GM18511 (cell line): ENCODE measurements around the gene SYNJ2.

ENCODE experiments used
- ATAC-seq: cut with Tn5 transposase; IDR thresholded peaks from one replicate; pipeline ENCODE4 v1.9.1; 2021; ENCODE audit warnings: mild to moderate bottlenecking, moderate library complexity; ENCODE audit not compliant: unreplicated experiment

Gene SYNJ2

DNA sequence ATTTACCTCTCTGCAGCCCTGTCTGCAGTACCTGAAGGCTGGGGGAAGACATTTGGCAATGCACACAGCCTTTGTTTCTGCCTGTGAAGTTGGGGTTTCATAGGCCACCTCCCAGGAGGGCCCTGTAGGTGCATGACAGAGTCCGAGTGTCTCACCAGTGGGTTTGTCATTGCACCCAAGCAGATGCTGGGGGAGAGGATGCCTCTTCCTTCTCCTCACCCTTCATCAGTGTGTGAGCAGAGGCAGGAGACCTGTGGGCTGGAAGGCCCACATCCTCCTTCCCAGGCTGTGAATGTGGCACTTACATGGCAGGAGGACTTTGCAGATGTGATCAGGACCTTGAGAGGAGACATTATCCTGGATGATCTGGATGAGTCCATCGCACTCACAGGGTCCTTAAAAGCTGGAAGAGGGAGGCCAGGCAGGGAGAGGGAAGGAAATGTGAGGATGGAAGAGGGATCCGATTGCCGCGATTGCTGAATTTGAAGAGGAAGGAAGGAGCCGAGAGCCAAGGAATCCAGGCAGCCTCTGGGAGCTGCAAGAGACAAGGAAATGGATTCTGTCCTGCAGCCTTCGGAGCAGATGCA is 30.4 kb downstream of the SYNJ2 start:
- no peak for ATAC-seq

DNA sequence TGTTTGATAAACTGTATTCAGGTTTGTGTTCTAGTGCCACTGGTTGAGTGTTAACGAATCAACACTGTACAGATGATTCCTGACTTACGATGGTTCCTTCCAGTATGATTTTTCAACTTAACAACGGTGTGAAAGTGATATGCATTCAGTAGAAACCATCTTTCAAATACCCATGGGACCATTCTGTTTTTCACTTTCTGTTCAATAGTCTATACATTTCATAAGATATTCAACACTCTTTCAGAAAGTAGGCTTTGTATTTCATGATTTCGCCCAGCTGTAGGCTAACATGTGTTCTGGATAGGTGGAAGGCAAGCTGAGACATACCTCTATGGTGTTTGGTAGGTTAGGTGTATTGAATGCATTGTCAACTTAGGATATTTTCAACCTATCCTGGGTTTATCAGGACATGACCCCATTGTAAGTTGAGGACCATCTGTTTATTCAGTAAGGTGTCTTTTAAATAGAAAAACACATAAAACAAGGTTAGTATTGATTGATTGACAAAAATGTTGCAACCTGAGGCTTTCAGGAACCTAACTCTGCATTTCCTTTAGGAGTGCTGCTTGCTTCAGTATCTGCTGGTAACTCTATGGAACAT is 32.3 kb downstream of the SYNJ2 start:
- ATAC-seq = peak; percentile 60

DNA sequence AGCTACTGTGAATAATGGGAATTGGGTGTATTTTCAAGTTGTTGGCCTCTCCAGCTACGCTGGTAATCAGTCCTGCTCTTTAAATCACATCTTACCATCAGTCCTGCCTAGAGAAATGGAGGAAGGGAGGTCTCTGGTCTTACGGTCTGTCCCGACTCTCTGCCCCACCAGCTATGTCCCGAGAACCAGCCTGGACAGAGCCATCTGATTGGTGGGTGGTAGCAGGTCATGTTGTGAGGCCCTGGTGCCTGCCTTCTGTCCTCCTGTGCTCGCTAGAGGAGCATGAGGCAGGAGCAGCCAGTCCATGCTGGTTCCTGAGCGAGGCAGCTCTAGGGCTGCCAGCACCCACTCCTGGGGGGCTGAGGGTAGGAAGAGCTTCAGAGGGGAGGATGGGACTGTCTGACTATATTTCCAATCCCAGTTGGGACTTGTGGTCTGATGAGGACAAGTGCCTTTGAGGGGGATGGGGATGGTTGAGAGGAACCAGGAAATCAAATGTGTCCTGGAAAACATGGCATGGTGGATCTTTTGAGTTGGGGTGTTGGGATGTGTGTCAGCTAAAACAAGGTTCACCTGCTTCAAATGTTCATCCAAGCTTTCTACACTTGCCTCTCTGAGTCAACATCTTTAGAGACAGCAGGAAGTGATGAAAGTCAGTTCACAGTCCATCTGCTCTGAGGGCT is 33.0 kb downstream of the SYNJ2 start:
- no peak for ATAC-seq

DNA sequence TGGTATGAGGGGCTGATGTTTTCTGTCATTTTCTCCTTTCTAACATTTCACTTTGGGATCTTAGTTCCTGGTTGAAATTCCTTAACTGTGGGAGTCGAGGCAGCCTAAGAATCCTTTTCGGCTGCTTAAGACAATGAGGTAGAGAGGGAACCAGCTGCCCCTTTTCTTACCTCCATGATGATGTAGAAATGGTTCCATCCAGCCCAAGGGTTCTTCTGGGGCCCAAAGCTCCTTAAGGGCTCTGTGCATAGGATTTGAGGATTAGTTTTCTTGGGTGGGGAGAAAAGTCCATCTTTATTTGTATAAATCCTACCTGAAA is 33.5 kb downstream of the SYNJ2 start:
- no peak for ATAC-seq

DNA sequence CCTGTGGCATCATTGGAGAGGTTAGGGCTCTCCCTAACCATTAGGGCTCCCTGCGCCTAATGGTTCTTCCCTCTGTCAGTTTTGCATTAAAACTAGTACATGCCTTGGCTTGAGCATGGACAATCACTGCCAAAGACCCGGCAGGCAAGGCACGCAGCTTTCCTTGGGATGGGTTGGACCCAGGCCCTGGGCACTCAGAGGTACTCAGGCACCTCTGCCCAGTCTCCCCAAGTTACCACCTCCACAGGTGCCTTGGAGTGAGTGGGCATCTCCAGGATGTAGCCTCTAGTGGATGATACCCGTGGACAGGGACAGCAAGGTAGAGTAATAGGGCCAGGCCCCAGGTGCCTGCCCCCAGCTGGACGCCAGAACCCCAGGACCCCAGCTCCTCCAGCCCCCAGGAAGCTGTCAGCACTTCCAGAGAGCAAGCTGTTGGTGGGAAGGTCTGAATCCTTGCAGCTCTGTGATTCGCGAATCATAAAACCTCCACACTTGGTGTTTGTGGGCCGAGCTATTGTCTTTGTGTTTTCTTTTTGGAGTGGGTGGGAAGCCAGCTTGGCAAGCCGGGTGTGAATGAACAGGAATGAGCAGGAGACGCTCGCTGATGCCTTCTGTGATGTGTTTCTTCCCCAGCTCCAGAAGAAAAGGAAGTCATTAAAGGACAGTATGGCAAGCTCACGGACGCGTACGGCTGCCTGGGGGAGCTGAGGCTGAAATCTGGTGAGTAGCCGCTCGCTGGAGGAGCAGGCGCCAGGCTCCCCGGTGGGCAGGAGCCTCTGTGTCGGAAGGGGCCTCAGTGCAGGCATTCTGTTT is 35.1 kb downstream of the SYNJ2 start:
- ATAC-seq = no peak

DNA sequence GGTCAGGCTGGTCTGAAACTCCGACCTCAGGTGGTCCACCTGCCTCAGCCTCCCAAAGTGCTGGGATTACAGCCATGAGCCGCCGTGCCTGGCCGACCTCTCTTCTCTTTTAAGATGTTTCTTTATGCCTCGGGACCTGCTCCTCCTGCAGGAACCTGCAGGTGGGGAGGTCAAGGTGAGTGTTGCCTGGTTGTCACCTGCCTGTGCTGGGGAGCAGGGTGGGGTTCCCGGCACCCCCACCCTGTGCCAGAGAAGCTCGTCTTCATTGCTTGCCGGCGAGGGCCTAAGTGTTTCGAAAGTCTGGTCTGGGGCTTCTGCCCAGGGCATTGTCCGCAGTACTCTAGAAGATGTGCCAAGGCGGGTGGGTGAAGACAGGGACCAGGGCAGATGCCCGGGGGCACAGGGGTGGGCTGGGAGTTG is 36.0 kb downstream of the SYNJ2 start:
- no peak for ATAC-seq

DNA sequence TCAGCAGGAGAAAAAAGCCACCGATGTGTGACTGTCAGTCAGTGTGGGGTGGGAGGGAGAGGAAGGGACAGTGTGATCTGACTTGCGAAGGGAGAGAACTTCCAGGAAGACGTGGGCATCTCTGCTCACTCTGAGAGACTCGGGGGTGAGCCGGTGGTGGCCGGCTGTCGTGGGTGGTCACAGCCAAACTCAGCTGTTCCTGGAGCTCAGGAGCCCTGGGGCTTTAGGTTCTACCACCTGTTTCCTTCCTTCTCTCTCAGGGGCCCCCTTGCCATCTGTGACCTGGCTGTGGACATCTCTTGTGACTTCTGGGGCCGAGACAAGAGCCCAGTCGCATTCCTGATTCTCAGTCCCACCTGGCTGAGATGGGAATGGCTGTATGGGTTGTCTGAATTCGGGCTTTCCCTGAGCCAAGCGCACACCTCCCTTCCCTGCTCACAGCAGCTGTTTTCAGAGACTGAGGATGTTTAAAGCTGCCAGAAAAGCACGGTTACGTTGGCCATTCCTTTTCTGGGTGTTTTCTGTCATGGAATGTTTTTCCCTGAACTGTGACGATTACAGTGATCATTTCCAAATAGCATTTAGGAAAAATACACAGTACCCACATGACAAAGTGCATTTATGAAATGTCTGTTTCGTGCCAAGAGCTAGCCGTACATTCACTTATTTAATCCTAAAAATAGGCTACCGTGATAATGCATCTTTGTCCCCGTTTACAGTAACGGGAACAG is 36.5 kb downstream of the SYNJ2 start:
- ATAC-seq = no peak

DNA sequence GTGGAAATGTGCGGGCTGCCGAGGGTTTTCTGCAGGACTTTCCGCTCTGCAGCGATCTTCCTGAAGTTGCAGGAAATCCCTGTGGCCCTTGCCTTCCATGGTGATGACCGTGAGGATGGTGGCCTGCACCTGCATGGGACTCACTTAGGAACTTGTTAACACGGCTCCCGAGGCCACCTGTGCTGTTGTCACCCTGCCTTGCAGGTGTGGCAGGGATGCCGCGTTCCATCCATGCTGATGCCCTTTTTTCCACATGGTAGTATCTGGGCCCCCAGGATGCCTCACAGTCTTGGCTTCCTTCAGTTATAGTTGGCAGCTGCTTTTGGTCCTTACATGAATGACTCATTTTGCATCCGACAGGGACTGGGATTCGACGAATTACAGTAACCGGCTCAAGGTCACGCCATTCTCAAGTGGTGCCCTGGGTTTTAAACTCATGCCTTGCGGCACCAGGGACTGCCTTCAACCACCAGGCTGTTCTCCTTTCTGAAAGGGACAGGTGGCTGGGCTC is 37.2 kb downstream of the SYNJ2 start:
- ATAC-seq = no peak

DNA sequence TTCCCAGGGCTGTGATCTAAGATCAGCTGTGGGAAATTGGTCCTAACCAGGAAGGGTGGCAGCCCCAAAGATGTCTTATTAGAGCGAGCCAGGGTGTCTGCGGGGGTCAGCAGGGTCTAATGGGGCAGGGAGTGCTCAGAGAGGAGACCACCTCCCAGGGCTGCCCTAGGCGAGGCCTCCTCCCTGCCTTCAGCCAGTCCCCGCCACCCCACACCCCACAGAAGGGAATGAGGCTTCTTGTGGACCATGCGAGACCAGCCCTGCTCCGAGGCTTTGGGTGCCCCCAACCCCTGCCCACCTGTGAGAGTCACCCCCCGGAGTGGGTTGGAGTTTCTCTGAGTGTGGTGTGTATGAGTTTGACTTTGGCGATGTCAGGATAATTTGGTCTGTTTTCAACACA is 37.8 kb downstream of the SYNJ2 start:
- no peak for ATAC-seq

DNA sequence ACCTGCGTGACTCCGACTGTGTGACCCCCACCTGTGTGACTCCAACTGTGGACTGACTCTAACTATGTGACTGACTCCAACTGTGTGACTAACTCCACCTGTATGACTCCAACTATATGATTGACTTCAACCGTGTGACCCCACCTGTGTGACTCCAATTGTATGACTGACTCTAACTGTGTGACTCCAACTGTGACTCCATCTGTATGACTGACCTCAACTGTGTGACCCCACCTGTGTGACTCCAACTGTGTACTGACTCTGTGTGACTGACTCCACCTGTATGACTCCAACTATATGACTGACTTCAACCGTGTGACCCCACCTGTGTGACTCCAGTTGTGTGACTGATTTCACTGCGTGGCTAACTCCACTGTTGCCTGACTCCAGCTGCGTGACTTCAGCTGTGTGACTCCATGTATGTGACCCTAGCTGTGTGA is 38.6 kb downstream of the SYNJ2 start:
- no peak for ATAC-seq

DNA sequence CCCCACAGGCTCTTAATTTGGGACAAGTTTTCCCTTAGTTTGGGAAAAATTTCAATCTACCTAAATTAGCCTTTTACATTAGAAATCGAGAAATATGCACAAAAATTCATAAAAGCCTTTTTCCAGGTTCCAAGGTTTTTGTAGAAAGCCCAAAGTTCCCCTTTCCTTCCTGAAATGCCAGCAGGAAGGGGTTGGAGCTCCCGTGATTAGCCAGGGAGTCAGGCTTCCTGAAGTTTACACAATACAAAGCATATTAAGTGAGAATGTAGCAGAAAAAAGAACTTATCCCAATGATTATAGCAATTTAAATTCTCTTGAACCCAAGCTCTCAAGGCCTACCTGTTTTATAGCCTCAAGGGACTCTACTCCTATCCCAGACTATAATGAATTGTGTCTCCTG is 39.1 kb downstream of the SYNJ2 start:
- ATAC-seq = no peak

DNA sequence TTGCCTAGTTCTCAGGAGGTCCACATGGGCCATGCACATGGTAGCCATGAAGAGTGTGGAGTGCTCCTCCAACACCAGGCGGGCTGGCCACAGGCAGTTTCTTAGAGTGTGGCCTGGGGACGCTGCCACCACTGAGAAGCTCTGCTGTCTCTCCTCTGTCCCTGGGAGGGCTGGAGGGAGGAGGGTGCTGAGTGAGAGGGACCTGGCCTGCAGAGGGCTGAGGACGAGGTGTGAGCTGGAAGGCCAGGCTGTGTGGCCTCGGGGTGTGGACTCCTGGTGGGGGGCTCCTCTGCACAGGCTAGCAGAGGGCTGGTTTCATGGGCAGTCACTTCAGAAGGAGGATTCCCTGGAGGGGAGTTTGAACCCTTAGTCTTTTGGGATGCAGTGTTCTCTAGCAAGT is 39.7 kb downstream of the SYNJ2 start:
- ATAC-seq = no peak

DNA sequence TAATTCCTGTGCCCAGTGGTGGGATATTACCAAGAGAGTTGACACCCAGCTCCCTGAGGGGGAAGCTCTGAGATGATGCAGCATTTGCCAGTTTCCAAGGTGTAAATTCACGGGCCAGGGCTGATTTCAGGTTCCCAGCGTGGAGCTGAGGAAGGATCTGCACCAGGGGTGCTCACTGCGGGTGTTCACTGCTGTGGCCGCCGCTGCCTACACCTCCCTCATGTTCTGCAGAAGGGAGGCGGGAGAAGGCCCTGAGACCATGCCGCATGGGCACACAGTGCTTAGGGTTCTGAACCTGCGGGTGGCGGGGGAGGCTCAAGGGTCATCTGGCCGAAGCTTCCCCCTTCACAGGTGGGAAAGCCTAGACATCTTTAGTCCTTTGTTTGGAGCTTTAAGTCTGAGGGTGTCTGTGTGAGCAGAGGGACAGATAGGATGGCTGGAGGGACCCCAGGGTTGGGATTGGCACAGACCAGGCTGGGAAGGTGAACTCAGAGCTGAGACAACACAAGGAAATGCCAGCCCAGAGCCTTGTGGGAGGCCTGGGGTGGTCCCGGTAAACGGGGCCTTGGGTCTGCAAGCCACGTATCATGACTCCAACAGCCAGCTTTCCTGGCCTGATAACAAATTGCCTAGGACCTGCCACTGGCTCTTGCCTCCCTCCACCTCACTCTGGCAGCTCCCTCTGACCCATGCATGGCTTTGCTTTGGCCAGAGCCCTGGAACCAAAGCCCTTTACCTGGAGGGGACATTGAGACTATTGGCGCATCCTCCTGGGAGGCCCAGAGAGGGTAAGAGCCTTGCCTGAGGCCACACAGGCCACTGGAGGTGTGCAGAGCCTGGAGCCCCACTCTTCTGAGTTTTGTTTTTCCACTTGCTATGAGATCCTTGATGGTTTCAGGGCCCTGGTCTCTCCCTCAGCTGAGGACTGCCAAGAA is 40.4 kb downstream of the SYNJ2 start:
- ATAC-seq = no peak

DNA sequence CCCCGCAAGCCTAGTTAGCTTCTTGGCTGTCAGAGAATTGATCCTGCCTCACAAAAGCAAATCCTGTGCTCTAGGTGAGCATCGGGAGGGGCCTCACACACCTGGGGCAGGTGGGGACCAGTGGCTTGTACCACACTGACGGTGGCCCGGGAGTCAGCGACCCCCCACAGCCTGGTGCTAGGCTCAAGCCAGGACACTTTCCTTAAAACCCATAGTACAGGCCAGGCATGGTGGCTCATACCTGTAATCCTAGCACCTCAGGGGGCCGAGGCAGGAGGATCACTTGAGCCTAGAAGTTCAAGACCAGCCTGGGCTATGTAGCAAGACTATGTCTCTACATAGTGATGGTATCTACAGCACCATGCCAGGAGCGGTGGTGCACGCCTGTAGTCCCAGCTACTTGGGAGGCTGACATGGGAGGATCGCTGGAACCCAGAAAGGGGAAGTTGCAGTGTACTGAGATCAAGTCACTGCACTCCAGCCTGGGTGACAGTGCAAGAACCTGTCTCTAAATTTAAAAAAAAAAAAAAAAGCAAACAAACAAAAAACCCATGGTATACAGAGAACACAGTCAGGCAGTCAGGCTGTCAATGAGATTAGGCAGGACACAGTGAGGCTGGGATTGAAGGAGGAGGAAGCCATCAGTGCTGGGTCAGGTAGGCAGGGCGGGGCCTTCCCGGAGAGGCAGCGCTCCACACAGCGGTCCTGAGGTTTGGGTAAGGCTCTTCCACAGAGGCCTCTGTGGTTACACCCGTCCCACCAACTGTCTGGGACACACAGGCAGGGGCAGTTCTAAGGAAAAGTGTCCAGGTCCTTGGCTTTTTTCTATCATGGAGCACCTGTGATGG is 41.3 kb downstream of the SYNJ2 start:
- ATAC-seq = no peak

DNA sequence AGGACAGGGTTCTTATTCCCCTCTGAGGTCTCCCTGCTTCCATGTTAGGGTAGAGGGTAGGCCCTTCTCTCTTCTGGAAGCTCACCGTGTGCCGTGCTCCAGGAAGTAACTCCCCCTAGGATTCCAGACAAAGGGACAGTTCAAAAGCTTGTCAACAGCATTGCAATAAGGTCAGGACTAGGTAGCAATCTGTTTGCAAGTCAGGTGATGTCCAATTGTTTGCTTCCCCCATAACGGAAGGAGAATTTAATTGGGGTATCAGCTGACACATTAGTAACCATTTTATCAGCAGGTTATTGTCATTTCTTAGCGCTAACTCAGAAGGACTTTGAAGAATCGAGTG is 41.9 kb downstream of the SYNJ2 start:
- no peak for ATAC-seq

DNA sequence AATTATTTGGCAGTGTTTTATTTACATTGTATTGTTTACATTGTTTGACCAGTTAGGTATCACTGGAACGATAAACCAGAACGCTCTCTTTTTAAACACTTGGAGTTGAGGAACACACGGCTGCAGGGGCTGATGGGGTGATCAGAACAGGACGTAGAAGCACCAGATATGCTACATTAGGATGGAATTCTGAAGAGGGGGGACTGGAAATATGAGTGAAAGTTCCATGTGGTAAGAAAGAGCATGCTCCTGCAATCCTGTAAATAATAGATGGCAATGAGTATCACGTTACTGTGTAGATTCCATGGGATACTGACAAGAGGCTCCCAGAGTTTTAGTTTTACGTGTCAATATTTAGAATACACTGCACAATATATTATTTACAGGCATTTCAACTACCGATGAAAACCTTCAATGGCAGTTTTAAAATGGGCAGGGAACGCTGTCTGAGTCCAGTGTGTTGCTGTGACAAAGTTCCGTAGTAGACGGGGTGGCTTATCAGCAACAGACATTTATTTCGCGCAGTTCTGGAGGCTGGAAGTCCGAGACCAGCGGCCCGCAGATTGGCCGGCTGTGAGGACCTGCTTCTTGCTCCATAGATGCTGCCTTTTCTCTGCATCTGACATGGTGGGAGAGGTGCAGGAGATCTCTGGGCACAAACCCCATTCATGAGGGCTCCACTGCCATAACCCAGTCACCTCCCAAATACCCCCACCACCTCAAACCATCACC is 43.1 kb downstream of the SYNJ2 start:
- no peak for ATAC-seq

DNA sequence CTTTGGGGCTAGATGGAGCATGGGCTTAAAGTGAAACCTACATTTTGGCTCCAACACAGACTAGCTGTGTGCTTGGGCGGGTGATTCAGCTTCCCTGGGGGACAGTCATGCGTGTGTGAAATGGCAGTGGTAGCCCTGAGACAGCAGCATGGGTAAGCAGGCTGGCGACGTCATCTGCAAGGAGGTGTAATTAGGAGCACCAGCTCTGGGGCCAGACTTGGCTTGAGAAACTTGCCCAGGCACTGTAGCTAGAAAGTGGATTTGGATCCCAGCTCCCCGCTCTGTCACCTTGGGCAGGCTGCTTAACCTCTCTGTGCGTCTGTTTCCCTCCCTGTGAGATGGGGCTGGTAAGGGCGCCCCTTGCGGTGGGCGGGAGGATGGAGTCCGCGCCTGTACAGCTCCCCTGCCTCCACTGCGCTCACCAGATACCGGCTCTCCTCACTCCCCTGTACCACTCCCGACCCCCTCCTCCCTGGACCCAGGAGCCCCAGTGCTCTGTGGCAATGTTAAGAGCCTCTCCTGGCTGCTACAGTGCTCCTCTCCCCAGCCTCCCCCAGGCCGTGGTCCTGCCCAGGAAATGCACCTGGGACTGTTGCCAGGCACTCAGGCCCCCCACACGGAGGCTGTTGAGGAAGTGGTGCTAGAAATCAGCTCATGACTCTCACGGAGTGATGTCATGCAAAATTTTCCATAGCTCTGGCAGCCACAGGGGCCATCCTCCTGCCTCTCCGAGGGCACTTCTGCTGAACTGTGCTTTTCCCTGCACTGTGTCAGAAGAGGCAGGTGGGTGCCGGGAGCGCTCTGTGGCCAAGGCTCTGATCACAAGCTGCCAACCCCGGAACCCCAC is 44.6 kb downstream of the SYNJ2 start:
- ATAC-seq = peak; percentile 88
